Body of pancreas (tissue), 4 donors: ENCODE measurements around the gene KRTAP1-1. TPM values are rescaled to one million over a fixed set of nuclear protein-coding genes. Genes with fewer than 3 reads are reported as not detected.
"Not testable (repeated sequence)": the region's sequence is repeated elsewhere in the genome, so short reads cannot be mapped to it uniquely, and the experiment has no call there.

ENCODE experiments used
- ATAC-seq: fragments of 150-250 bp; one replicate; pipeline ENCODE4 v1.9.1; 2016
- DNase-seq, 4 donors: peaks; one replicate each; pipeline ENCODE4 v3.0.0-alpha.2; 2019
- H3K27ac ChIP-seq, 4 donors: fragments of 200-600 bp; sonication (generic); 1 replicate in 3 of 4; 2 replicates in 1 of 4; pipeline versions ENCODE4 v1.5.1 to v1.6.1; 2016 to 2019; ENCODE audit warnings: mild to moderate bottlenecking in 1 of 4, mixed read lengths in 1 of 4, moderate library complexity in 1 of 4
- H3K27me3 ChIP-seq, 2 donors: fragments of 200-600 bp; sonication (generic); one replicate each; pipeline ENCODE4 v1.6.0; 2016; ENCODE audit warnings: mild to moderate bottlenecking in 1 of 2
- H3K36me3 ChIP-seq, 2 donors: fragments of 200-600 bp; sonication (generic); replicated peaks in 1 of 2; 2 replicates each; pipeline ENCODE4 v1.5.1; 2016; ENCODE audit warnings: low read depth in 2 of 2; ENCODE audit not compliant: insufficient read depth in 1 of 2
- H3K4me1 ChIP-seq: fragments of 200-600 bp; sonication (generic); one replicate; pipeline ENCODE4 v1.6.0; 2016
- H3K4me3 ChIP-seq, 2 donors: fragments of 200-600 bp; sonication (generic); 1 replicate in 1 of 2; 2 replicates in 1 of 2; pipeline ENCODE4 v1.5.1; 2016 to 2019
- H3K9me3 ChIP-seq, 3 donors: fragments of 200-600 bp; sonication (generic); 1 replicate in 2 of 3; 2 replicates in 1 of 3; pipeline ENCODE4 v1.5.1; 2016
- CTCF ChIP-seq, 7 experiments: fragments of 450-650 bp in 4 of 7; fragments of 200-600 bp in 3 of 7; sonication (generic) in 3 of 7; IDR thresholded peaks; one replicate each; pipeline ENCODE4 v1.5.1; 2016 to 2019; ENCODE audit warnings: antibody characterized with exemption in 7 of 7
- POLR2A ChIP-seq, 3 donors: fragments of 450-650 bp; IDR thresholded peaks; one replicate each; pipeline ENCODE4 v1.6.1; 2016; ENCODE audit warnings: antibody characterized with exemption in 3 of 3, mild to moderate bottlenecking in 2 of 3
- WGBS, 2 donors: methylation state at CpG; one replicate each; pipeline ENCODE4 v1.1.5; 2017; 5-methylcytosine and 5-hydroxymethylcytosine counted together
- intact Hi-C: fragments of 100-400 bp; cut with DNase I; formaldehyde crosslinking; loops from one replicate; pipeline ENCODE4 v1.15.1; 2023
- total RNA-seq, 2 donors: library from RNA; depleted of rRNA; stranded (reverse); fragments of >200 nt; gene quantifications; one replicate each; pipeline ENCODE4 v1.1.0, GENCODE V29; 2016

KRTAP1-1 gene
- total RNA-seq, 2 donors from 2014 or later, result not detected

DNA sequence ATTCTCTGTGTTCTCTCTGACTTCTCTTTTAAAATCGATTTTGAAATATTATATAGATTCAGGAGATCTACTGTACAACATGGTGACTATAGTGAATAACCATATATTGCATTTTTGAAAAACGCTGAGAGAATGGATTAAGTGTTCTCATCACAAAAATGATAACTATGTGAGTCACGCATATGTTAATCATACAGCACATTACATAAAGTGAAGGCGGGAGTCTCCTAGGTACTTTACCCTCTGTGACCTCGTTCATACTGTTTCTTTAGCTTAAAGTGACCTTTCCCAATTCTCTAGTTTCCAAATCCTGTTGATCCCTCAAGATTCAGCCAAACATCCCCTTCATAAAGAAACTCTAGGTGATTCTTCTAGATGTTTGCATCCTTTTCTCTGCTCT lies 38.4 kb downstream of the KRTAP1-1 start:
- ATAC-seq, result no peak
- Histone ChIP-seq H3K27me3 (no peaks in the 10 kb centered on the region), H3K9me3 (no peaks in the 10 kb centered on the region), H3K36me3 (no peaks in the 10 kb centered on the region), H3K4me1 (no peaks in the 10 kb centered on the region), H3K27ac (no peak overlapping the region), H3K4me3 (no peak overlapping the region)
- 42 to 43% methylated on average over 5 of the region's 5 CpGs for whole genome bisulfite sequencing, 2 donors
- no peak for TF ChIP-seq POLR2A (IDR thresholded peaks at IDR 0.05)
- TF ChIP-seq CTCF (IDR thresholded peaks at IDR 0.05), result no peak
- intact Hi-C loops, result no loop called here
- no peak for DNase-seq

DNA sequence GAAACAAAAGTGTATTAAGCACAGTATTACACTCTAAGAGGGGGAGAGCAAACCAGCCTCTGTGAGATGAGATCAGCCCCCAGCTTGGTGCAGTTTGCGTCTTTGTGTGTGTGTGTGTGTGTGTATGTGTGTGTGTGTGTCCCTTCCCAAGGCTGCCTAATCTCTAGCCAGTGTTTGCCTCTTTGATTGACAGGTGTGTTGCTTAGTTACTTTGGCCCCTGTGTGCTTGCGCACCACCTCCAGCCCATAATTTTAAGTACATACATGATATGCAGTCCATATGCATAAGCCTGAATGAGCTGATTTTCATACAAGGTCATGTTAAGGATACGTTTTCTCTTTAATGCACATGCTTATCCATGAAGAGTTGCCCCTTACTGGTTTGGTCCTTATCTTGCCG lies 39.5 kb downstream of the KRTAP1-1 start:
- Histone ChIP-seq H3K27me3 (no peaks in the 10 kb centered on the region), H3K4me1 (no peaks in the 10 kb centered on the region), H3K27ac (no peak overlapping the region), H3K4me3 (no peak overlapping the region), H3K9me3 (no peaks in the 10 kb centered on the region), H3K36me3 (no peaks in the 10 kb centered on the region)
- no peak for DNase-seq
- TF ChIP-seq CTCF (IDR thresholded peaks at IDR 0.05), result no peak
- no peak for TF ChIP-seq POLR2A (IDR thresholded peaks at IDR 0.05)
- no peak for ATAC-seq
- 64% methylated on average over 4 of the region's 4 CpGs for WGBS, 2 donors
- intact Hi-C loops, result no loop called here

GRCh38 chr17:40999563-40999962 lies 41.7 kb downstream of the KRTAP1-1 start, which contains the start of gene KRTAP3-2:
TSS of gene KRTAP3-2 (minus strand) at chr17:40999906. CDS start at chr17:40999853, 53 bp downstream.
- H3K4me1 ChIP-seq, DNase-seq, H3K27ac ChIP-seq, H3K9me3 ChIP-seq, ATAC-seq, H3K36me3 ChIP-seq, H3K27me3 ChIP-seq, intact Hi-C loops, H3K4me3 ChIP-seq: not testable (repeated sequence)
- whole genome bisulfite sequencing, 2 donors, result 74 to 79% methylated on average over 6 of the region's 6 CpGs

- intact Hi-C loops, result no loop called here
- WGBS, 2 donors, result 71 to 73% methylated on average over 2 of the region's 2 CpGs
- no peak for TF ChIP-seq POLR2A (IDR thresholded peaks at IDR 0.05)
- no peak for TF ChIP-seq CTCF (IDR thresholded peaks at IDR 0.05)
- Histone ChIP-seq H3K4me3 (no peak overlapping the region), H3K36me3 (no peaks in the 10 kb centered on the region), H3K9me3 (no peaks in the 10 kb centered on the region), H3K4me1 (peaks cover 2% of the 10 kb centered on the region), H3K27me3 (no peaks in the 10 kb centered on the region), H3K27ac (no peak overlapping the region)
- ATAC-seq (no peak), DNase-seq (no peak)
Measured at GRCh38 chr17:40997361-40997760, 43.9 kb downstream of the KRTAP1-1 start.

GRCh38 chr17:40996829-40997228 lies 44.4 kb downstream of the KRTAP1-1 start:
- Histone ChIP-seq H3K27me3 (no peaks in the 10 kb centered on the region), H3K4me1 (peaks cover 4% of the 10 kb centered on the region), H3K4me3 (no peak overlapping the region), H3K9me3 (no peaks in the 10 kb centered on the region), H3K27ac (no peak overlapping the region), H3K36me3 (no peaks in the 10 kb centered on the region)
- ATAC-seq (no peak), DNase-seq (no peak)
- TF ChIP-seq CTCF (IDR thresholded peaks at IDR 0.05) (no peak), POLR2A (IDR thresholded peaks at IDR 0.05) (no peak)
- intact Hi-C loops, result no loop called here
- 71 to 73% methylated on average over 4 of the region's 4 CpGs for WGBS, 2 donors
